OCI-M2 (cell line): ENCODE measurements around the gene COBLL1.
"Not testable (repeated sequence)": the region's sequence is repeated elsewhere in the genome, so short reads cannot be mapped to it uniquely, and the experiment has no call there.

Experiments
- DNase-seq: peaks from one replicate; lab custom pipeline; 2025; ENCODE audit not compliant: unreplicated experiment; lab: John Stamatoyannopoulos, UW

Gene COBLL1

DNA sequence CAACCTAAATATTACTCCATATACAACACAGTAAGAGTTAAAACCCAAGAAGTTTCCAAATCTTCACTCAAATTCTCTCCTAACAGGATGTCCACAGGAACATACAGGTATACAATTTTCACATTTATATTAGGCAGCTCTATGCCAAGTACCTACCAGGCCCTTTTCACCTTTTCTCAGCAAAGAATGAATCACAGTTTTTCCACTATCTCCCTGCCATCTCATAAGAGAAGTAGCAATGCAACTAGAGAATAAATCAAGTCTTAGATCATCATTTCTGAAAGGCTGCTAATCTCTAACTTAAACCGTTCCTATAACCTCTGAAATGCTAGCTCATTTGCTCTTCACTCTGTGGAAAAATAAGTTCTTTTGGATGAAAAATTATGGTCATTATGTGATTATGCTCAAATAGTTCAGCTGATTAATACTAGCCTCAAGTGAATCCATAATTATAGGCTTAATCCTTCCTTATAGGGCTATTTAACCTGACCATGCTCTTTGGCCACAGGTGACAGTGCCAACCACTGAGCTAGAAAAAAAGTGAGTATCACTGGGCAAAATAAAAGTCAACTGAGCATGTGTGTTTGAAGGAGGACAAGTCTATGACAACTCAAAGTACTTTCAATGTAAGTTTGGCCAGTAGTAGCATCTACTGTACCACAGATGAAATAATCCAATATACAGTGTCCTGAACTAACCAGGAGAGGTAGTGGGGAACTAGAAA lies 79.7 kb downstream of the COBLL1 start:
- DNase-seq: no peak

DNA sequence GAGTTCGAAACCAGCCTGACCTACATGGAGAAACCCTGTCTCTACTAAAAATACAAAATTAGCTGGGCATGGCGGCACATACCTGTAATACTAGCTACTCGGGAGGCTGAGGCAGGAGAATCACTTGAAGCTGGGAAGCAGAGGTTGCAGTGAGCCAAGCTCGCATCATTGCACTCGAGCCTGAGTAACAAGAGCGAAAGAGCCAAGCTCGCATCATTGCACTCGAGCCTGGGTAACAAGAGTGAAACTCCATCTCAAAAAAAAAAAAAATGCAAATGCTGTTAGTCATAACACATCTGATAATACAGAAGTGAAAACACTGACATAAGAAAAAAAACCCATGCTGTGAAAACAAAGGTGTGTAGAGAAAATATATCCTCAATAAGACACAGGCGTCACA lies 80.4 kb downstream of the COBLL1 start:
- not testable (repeated sequence) for DNase-seq

- no peak for DNase-seq
These were observed 81.4 kb downstream of the COBLL1 start for GRCh38 chr2:164760179-164760578.

DNA sequence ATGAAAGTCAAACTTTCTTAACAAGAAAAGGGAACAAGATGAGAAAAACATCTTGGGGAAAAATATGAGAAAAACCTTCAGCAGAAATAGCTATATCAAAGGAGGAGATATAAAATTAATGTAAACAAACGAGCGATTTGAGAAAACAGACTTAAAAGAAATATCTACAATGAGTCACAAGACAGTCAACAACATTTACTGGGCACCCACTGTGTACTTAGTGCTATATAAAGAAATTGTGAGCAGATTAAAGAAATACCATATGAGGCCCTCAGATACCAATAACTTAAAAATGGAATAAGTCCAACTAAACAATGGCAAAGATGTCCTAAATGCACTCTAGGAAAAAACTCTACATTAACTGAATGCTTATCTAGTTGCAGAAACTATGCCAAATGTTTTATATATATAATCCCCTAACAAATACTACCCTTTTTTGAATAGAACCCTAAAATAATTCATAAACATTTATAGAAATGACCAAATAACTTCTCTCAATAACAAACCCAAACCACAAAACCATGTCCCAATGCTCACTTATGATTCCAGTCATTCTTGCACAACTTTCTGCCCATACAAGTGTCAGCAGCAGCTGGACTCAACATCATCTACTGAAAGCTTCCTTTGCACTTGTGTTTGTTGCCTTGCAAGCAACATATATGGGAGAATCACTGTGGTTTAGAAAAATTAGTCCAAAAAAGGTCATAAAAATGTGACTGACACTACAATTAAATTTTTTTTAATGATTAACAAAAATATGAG lies 83.5 kb downstream of the COBLL1 start:
- DNase-seq: no peak

DNA sequence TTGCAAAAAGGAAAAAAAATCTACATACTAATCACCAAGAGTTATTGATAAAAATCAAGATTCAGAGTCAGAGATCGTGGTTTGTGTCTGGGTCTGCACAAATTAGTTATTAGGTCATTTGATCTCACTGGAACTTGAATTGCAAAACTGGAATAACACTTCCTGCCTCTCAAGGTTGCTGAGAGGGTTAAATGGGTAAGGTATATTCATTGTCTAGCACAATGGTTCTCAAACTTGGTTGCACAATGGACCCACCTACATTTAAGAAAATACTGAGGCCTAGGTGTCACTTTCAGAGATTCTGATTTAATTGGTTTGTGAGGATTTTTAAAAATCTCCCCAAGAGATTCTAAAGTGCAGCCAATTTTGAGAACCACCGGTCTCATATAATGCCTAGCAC lies 84.8 kb downstream of the COBLL1 start:
- no peak for DNase-seq

DNA sequence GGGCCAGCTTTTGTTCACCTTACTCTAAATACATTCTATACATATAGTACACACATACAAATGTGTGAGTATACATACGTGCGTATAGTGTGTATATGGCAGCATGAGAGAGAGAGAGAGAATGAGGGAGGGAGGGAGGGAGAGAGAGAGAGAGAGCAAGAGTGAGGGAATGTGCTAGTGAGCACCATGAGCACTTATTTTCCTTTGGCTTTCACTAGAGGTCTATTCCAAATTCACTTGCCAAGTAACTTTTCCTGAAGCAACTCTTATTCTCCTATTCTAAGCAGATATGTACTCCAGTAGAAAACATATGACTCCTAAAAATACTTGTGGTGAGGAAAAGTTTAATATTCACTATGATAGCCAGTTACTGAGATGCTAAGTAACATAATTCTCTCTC lies 85.7 kb downstream of the COBLL1 start:
- DNase-seq: no peak

DNA sequence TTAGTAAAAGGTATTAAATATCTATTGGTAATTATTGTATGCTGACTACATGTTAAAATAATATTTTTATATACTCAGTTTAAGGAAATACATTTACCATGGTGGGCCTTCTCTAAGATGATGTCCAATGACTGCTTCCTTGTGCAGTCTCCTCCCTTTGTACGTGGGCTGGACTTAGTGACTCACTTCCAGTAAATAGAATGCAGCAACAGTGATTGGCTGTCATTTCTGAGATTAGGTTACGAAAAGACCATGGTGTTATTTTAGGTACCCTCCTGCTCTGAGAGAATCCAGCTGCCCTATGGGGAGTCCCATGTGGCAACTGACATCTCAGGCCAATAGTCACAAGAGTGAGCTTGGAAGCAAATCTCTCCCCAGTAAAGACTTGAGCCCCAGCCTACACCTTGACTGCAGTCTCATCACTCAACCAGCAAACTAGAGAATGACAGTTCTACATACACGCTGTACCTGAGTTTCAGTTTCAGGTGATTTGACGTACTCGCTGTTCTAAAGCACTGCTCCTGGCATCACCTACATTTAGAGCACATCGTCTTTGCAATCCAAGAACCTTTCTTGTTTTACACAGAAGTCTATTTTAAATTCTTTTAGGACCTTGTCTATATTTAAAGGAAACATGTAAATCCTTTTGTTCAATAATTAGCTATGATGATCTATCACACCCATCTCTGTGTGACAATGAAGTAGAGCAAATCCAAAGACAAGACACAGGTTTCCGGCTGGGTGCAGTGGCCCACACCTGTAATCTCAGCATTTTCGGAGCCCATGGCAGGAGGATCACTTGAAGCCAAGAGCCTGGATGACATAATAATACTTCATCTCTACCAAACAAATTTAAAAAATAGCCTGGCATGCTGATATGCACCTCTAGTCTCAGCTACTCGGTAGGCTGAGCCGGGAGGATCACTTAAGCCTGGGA lies 87.2 kb downstream of the COBLL1 start:
- no peak for DNase-seq

GRCh38 chr2:164752956-164753355 lies 88.7 kb downstream of the COBLL1 start:
- no peak for DNase-seq

DNA sequence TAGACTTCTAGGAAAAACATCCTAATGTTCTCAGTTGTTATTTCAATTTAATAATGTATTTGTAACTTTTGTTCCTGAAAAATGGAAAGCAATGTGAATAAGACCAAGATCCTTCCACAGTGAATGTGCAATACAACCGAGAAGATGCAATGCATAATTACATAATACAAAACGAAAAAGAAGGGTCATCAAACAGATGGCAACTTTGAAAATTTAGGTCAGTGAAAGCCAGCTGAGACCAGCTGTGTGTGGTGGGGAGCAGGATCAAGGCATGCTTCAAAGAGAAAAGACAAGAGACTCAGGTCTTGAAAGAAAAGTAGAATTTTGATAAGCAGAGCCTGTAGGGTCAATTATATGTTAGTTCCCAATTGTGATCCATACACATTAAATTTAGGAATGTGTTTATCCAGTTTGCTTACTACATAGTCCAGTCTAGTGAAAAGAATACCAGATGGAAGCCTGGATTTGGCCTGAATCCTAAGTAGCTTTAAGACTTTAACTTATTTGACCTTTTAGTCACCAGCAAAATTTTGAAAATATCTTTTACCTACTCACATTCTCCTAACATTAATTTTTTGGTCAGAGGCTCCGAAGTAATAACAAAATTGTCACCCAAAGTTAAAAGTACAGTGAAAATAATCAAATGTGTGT lies 93.7 kb downstream of the COBLL1 start:
- DNase-seq: no peak

- DNase-seq: no peak
These were observed 94.5 kb downstream of the COBLL1 start for GRCh38 chr2:164747140-164747539.

DNA sequence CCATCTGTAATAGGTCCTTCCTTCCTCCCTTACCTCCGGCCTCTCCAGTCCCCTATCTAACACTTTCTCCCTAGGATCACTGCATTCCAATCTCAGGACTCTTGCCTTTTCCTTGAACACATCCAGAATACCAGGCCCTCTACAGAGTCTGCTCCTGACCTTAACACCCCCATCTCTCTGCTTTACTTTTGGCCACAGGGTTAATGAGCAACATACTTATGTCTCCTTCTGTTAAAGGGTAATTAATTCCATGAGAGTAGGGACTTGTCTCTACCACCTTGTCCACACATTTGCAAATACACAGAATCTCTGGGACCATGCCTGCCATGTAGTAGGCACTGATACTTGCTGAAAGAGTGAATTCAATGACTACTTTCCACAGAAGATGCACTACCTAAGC lies 94.9 kb downstream of the COBLL1 start:
- DNase-seq: no peak

DNA sequence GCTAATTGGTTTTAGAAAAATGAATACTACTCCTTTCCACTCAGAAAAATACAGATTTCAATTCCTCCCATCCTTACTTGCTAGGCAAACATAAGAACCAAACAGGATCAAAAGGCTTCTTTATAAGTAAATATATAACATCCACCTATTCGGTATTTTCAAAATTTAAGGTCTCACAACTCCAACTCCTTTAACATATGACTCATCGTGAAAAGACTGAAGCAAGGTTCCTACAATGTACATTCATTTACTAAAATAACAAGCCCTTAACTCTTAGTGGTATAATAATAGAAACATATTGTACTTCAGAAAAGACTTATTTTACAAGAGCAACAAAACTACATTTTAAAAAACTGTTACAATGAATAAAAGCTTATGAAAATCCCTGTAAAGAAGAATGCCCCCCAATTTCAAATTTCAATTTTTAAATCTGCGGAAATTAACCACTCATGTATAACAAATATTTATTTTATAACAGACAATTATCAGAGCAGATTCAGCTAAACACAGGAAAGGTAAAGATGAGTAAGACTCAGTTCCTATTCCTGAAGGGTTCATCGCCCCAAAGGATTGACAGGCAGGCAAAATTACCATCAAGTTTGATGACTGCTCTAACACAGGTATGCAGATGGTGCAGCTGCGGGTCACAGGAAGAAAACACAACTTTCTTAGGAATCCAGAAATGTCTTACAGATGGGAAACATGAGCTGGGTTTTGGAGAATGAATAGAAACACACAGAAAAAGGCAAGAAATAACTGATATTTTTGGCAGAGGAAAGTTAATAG lies 96.4 kb downstream of the COBLL1 start:
- no peak for DNase-seq

- no peak for DNase-seq
These were observed 98.8 kb downstream of the COBLL1 start for GRCh38 chr2:164742738-164743317.

GRCh38 chr2:164739966-164740365 lies 101.7 kb downstream of the COBLL1 start:
- DNase-seq: no peak

- DNase-seq: no peak
These were observed 104.0 kb downstream of the COBLL1 start for GRCh38 chr2:164737612-164738081.

DNA sequence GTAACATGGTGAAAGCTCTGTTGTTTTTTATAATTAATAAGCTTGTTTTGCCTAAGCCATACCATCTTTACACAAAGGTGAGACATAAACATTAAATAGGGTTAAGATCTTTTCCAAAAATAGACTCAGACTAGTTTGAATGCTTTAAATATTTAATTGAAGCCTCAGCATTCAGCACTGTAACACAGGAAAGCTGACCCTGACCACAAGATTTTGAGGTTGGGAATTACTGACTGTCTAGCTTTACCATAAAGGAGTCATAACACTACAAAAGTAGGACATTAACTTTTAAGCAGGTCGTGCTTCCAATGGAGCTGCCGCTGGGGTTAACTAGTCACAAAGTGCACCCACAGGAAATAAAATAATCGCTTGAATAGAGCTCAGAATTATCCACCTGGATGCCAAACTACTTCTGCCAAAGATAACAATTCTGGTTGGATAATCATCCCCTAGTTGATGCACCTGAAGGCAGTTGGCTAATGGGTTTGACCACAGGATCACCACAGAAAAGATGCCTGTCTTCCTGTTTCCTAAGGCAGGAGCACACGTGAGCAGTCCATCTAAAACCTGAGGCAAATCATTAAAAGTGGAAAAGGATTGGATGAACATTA lies 106.2 kb downstream of the COBLL1 start:
- DNase-seq: no peak

DNA sequence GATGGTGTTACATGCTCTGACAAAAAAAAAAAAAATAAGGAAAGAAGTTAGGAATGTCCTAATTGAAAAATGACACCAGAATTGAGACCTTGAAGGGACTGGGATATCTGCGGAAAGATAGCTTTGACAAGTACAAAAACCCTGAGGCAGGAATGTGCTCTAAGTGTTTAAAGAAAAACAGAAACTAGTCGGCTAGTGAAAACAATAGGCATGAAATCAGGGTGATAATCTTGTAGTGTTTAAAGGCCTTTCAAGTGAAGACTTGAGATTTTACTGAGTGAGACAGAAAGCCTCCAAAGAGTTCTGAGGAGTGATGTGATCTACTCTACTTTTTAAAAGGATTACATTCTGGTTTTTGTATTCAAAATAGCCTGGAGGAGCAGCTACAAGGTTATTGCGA lies 107.4 kb downstream of the COBLL1 start:
- no peak for DNase-seq

DNA sequence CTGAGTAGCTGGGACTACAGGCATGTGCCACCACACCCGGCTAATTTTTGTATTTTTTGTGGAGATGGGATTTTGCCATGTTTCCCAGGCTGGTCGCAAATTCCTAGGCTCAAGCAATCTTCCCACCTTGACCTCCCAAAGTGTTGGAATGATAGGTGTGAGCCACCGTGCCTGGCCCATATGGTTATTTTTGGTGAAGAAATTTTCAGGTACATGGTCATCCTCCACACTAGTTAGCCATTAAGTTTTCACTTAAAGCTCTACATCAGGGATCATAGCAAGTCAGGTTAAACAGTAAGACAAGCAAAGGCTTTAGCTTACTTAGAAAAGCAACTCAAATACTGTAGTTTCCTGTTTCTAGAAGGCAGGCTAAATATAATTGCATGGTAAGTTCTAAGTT lies 116.1 kb downstream of the COBLL1 start:
- no peak for DNase-seq

DNA sequence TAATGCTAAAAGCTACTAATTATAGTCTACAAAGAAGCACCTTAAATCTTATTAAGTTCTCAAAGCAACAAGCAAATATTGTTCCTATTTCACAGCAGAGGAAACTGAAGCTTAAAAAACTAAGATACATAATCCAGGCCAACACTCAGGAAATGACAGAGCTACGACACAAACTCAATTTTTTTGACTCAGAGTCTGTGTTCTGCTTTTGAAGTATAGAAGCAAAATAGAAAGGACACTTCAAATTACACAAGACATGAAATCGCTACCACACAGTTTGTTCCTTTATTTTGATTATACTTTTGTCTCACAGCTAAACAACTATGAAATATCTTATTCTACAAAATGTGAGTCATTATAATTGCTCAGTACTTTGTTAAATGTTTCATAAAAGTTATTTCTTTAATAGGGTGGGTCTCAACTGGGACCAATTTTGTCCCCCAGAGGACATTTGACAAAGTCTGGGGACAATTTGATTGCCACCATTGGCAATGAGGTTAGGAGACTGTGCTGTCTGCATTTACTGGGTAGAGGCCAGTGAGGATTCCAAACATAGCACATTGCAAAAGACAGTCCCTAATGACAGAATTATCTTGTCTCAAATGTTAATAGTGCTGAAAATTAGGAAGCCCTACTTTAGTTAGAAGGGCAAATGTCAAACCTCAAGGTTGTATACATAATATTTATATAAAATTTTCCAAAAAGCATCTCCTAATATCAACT lies 118.8 kb downstream of the COBLL1 start:
- no peak for DNase-seq
